GM08714 (cell line): ENCODE data around the gene RCOR1.

ENCODE experiments used
- H3K4me3 ChIP-seq: fragments of 200-500 bp; sonication (Bioruptor generic); 2 replicates; pipeline ENCODE4 v1.5.1; 2014; ENCODE audit warnings: mild to moderate bottlenecking, low read length, inconsistent platforms
- ZNF274 ChIP-seq: IDR thresholded peaks from 2 replicates; pipeline ENCODE4 v1.6.1; 2012; ENCODE audit warnings: mild to moderate bottlenecking, low read depth, low read length

Gene RCOR1

DNA sequence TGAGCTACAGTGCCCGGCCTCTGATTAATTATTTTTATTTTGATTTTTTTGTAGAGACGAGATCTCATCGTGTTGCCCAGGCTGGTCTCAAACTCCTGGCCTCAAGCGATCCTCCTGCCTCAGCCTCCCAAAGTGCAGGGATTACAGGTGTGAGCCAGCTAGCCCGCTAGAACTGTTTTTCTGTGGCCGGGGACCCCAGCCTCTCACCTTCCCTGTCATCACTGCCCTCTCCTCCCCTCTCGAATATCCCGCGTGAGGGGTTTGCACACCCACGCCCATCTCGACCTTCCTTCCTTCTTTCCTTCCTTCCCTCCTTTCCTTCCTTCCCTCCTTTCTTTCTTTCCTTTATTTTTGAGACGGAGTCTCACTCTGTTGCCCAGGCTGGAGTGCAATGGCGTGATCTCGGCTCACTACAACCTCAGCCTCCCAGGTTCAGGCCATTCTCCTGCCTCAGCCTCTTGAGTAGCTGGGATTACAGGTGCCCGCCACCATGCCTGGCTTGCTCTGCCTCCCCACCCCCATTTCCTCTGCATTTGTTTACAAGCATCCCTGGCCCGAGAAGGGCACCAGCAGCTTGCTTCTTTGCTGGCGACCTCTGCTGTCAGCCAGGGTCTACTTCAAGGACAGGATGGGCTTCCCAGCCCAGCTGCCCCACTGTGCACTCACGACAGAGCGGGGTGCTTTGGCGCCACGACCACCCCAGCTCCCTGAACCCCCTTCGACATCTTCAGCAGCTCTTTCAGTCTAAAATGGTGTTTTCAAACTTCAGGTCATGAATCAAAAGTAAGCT is 180.5 kb downstream of the RCOR1 start:
- no peak for TF ChIP-seq ZNF274
- H3K4me3 ChIP-seq: no peak overlapping the region

DNA sequence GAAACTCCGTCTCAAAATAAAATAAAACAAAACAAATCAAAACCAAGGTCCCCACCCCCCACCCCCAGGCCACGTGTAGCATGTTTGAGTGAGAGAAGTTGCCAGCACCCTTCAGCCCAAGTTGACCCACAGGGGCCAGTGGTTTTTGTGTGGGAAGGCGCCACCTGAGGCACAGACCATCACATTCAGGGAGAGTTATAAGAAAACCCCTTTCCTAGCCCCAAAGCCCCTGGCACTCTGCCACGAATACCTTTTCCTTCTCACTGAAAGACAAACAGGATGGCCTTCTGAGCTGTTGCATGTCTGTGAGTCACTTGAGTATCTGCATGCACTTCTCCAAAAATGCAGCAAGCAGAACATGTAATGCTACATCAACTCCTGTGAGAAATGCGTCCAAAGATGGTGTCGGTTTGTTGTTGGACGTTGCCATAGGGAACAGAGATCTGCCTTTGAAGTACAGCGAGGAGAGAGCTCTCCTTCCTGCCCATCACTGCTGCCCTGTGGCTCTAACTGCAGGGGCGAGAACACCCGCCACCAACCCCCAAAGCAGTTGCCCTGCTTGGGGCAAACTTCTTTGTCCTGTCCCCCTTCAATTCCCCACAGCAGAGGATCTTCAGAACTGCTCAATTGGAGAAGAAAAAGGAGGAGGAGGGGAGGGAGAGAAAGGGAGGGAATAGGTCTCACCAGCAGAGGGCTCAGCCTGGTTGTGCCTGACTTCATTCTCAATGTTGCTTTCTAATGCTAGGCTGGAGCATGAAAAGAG is 182.1 kb downstream of the RCOR1 start:
- H3K4me3 ChIP-seq: peak overlapping the region; percentile 23; the same call in 1 of the 2 replicates
- TF ChIP-seq ZNF274: no peak

DNA sequence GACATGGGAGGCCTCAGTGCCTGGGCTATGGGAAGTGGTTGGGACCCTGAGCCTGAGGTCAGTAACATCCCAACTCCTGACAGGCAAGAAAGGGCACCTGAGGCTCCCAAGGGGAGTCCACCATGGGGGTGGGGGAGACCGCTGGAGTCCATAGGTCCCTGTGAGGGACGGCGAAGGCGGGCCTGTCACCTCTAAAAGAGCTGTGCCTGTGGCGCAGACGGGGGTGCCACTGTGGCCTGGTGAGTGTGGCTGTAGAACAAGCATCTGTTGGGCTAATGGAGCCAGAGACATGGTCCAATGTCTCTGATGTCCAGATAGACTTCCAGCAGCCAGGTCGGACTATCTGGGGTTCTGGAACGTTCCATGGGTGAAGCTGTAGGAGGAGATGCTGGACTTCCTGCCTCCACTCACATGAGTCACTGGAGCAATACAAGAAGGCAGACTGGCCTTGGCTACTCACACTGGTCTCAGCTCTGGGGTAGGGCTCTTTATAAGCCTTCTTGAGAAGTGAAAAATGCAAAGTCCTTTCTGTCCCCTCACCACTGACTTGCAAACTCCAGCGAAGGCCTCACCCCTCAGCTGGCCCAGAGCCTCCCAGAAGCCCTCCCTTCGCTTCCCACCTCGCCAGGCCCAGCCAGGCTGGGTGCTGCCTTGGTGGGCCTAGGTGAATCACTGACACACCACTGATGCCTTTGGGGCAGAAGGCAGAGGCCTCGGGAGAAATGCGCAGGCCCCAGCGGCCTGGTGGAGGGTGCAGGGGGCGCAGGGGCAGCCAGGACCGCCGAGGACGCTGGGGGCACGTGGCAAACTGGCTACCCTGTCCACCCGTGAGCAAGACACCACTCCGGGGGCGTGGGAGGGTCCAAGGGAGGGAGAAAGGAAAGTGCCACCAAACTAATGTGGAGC is 183.7 kb downstream of the RCOR1 start:
- no peak for TF ChIP-seq ZNF274
- H3K4me3 ChIP-seq: no peak overlapping the region; the same call in 1 of the 2 replicates

DNA sequence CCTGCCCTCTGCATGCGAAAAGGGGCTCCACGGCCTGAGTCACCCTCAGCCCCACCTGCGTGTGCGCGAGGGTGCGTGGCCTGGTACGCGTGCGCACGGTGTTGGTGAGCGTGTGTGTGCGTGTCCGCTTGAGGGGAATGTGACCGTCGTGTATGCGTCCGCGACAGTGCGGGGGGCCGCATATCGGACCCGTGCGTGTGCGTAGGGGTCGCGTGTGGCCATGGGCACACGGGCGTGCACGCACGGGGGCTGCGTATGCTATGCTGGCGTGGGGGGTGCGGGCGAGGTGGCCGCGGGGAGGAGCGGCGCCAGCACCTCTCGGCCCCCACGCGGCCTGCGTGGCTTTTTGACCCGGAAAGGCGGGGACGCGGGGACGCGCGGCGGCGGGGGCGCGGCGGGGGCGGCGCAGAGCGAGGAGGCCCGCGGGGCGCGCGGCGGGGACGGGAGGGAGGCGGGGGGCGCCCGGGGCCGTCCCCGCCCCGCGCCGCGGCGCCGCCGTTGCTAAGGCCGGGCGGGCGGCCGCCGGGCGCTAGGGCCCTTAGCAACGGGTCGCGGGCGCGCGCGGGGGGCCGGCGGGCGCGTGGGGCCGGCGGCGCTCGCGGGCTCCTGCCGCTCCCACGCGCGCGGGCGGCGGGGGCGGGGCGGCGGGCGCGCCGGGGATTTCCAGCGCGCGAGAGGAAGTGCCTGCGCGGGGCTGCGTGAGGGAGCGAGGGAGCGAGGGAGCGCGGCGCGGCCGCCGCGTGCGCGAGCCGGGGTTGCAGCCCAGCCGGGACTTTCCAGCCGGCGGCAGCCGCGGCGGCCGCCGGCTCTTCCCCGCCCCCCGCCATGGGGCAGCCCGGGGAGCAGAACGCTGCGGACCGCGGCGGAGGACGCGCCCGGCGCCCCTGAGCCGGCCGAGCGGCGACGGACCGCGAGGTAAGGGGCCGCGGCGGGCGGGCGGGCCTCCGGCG is 184.6 kb downstream of the RCOR1 start, which contains the start of gene TRAF3:
Gene TRAF3 (plus strand): TSS at position 689 of the 950 bp plus-strand sequence. CDS start 92,753 bp downstream, outside the sequence.
- TF ChIP-seq ZNF274: no peak
- H3K4me3 ChIP-seq: peak within 1 kb of the TSS; percentile 98

- TF ChIP-seq ZNF274: no peak
Measured at GRCh38 chr14:102777711-102778337, 185.4 kb downstream of the RCOR1 start.

DNA sequence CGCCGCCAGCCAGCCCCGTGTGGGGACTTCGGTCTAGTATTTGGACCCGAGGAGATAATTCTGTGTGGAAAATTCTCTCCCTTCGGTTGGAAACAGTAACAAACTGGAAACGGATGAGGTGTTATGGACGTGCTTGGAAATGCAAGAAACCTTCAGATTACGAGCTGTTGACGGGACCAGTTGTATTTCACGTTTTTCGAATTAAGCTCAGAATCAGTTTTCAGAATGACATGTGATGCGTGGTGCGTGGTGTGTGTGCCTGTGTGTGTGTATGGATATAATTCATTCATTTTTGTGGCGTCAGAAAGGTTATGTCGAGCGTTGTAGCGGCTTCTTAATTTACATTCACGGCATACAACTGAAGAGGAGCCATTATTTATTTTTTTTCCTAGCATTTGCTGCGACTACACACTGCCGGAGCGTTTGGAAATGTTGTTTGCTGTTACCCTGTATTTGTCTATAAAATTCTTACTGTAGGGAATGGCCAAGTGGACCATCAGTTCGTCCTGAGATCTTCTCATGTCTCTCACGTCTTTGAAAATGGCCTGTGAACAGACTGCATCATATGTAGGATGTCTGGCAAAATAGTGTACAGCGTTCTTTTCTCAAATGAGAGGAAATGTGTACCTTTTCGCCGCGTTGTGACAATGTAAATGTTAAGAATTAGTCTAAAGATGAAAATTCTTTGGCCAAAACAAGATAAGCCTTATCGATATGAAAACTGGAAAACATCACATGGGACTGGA is 186.1 kb downstream of the RCOR1 start:
- peak overlapping the region; percentile 98 for H3K4me3 ChIP-seq
- TF ChIP-seq ZNF274: no peak

More at GRCh38 chr14:102777711-102778337, 185.4 kb downstream of the RCOR1 start:
- peak overlapping the region; percentile 98 for H3K4me3 ChIP-seq

DNA sequence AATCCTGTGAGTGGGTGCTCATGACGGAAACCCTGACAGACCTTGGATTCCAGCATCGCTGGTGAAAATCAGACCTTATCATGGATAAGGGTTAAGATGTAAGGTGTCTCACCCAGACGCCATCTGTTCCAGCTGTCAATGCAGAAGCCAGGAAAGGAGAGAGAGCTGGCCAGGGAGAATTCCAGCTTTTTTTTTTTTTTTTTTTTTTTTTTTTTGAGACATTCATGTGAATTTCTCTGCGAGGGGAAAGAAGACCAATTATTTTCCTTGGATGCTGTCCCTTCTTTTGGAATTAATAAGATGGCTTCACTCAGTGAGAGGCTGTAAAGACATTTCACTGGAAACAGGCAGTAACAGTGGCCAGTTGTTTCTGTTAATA is 186.6 kb downstream of the RCOR1 start:
- no peak for TF ChIP-seq ZNF274
- peak overlapping the region; percentile 98 for H3K4me3 ChIP-seq

GRCh38 chr14:102779574-102780315 is 187.3 kb downstream of the RCOR1 start:
- no peak for TF ChIP-seq ZNF274
- H3K4me3 ChIP-seq: peak overlapping the region; percentile 98
